HG03135 (cell line): ENCODE data around the gene AMBRA1.
"Not testable (repeated sequence)": the region's sequence is repeated elsewhere in the genome, so short reads cannot be mapped to it uniquely, and the experiment has no call there.

Source experiments
- ATAC-seq: cut with Tn5 transposase; IDR thresholded peaks from one replicate; pipeline ENCODE4 v1.9.1; 2021; ENCODE audit warnings: mild to moderate bottlenecking, moderate library complexity; ENCODE audit not compliant: unreplicated experiment

Gene AMBRA1

GRCh38 chr11:46615756-46616155, 21.9 kb upstream of the AMBRA1 start:
- ATAC-seq: no peak

GRCh38 chr11:46612326-46612725, 18.5 kb upstream of the AMBRA1 start:
- ATAC-seq: no peak

DNA sequence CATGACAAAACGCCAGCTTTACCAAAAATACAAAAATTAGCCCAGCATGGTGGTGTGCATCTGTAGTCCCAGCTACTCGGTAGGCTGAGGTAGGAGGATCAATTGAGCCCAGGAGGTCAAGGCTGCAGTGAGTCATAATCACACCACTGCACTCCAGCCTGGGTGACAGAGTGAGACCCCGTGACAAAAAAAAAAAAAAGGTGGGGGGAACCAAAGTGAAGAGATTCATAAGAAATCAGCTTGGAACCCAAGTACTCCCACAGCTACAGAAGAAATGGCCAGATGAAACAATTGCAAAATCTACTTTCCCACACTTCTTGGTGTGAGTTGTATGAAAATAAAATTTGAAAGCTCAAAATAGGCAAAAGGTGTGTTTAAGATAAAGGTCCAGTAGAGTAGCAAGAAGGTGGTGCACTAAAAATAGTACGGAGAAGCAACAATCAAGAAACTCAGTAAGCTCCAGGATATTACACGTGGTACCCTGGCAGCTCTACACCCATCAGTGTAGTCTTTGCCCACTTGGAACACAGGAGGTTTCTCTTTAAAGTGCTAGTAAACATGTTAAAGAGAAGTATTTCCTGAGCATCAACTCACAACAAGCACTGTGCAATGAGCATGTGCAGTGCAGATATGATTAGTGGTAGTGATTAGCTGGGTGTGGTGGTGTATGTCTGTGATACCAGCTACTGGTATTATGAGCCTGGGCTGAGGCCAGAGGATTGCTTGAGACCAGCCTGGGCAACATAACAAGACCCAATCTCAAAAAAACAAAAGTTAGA, 17.9 kb upstream of the AMBRA1 start:
- ATAC-seq: no peak

- ATAC-seq: no peak
Measured at GRCh38 chr11:46609386-46609785, 15.6 kb upstream of the AMBRA1 start.

DNA sequence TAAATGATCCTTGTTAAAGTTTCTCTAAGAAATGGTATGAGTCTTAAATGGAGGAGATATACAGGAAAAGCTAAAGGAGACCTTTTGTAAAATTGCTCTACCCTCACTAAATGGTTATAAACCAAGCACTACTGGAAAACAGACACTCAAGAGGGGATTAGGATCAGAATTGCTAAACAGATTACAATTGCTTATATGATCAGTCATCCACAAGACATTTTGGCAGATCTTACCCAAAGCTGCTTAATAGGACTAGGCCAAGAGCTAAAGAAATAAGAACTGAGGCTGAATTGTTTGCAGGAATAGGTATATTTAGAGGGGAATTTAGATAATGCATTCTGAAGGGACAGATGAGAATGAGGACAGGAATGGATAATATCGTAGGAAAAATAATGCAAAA, 13.7 kb upstream of the AMBRA1 start:
- ATAC-seq: no peak

GRCh38 chr11:46604796-46605195, 11.0 kb upstream of the AMBRA1 start:
- no peak for ATAC-seq

DNA sequence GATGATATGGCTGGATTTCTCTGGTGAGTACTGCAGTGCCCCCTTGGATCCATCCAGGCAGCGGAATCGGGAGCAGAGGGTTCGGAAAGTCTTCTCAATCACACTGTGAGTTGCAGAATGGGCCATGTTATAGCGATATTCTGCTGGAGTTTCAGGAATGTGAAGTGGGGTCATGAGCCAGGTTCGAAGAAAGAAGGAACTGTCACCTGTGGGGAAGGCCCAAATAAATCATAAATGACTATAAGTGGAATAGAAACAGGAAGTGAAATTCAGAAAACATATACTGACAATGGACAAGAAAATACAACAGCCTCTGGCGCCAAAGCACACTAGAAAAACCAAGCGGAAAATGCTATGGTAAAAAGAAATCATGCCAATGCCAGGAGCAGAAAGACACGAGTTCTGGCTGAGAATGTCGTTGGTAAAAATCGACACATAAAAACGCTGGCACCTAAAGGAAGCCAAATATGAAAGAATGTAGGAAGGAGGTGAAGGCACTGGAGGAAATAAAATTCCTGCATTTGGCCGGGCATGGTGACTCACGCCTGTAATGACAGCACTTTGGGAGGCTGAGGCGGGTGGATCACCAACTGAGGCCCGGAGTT, 10.0 kb upstream of the AMBRA1 start:
- no peak for ATAC-seq

DNA sequence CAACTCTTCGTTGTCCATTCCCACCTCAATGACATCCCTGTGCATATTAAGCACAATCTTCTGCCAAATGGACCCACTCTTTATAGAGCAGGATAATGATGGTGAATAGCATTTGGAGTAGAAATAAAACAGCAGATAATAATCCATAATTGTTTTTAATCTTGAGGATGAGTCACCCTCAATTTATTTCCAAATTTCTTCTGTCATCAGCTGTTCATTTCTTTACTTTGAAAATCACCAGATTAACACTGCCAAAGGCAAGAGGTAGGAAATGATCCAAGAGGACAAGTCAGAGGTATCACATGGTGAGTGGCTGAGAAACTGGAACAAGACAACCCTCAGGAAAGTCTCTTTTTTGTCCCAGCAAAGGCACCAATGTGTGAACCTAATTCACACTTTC, 7.3 kb upstream of the AMBRA1 start:
- ATAC-seq: no peak

GRCh38 chr11:46600194-46600960, 6.6 kb upstream of the AMBRA1 start:
- no peak for ATAC-seq

- no peak for ATAC-seq
Measured at GRCh38 chr11:46599340-46600193, 5.7 kb upstream of the AMBRA1 start.

DNA sequence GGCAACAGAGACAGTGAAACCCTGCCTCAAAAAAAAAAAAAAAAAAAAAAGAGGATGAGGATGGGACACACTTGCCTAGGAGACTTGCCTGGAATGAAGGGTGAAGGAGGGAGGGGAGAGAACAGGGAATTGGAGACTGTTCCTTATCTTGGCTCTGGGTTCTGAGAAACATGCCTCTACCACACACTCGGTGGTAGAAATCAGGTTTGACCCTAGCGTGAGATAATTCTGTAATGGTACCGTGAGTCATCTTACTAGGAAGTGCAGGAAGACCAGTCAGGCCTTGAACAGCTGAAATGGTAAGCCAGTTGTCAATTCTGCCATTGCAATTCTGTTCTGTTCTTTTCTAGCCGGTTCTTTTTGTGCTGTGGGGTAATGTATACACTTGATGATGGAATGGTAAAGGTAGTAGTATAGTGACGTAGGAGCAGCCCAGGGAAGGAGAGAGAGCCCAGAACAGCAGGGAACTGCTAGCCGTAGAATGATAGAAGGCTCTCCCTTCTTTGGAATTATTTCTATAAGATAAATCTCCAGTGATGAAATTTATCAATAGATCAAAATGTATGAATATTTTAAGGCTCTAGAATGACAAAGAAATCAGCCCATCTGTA, 3.9 kb upstream of the AMBRA1 start:
- no peak for ATAC-seq

DNA sequence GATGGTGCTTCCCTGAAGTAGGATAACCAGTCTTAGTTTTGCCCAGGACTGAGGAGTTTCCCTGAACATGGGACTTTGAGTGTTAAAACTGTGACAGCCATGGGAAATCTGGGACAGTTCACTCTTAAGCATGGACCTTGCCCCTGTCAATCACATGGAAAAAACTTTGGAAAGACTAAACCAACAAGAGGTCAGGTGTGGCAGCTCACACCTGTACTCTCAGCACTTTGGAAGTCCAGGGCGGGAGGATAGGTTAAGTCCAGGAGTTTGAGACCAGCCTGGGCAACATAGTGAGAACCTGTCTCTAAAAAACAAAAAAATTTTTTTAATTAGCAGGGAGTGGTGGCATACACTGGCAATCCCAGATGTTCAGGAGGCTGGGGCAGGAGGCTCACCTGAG, 3.3 kb upstream of the AMBRA1 start:
- ATAC-seq: no peak

- no peak for ATAC-seq
Measured at GRCh38 chr11:46594785-46595184, 962 bp upstream of the AMBRA1 start.

DNA sequence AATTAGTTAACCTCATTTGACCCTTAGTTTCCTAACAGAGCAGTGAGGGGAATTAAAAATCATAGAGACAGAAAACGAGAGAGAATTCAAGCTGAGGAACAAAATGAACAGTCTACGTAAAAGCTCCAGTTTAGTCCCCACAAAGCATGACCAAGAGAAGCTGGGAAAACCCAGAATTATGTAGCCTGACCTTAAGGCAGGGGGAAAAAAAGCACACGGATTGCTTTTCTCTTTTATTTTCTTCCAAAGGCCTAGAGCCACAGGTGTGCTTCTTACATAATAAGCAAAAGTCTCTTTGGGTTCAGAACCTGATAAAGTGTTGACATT, 514 bp upstream of the AMBRA1 start:
- ATAC-seq: no peak

- ATAC-seq: no peak
Measured at GRCh38 chr11:46590740-46591605, 2.9 kb downstream of the AMBRA1 start.

DNA sequence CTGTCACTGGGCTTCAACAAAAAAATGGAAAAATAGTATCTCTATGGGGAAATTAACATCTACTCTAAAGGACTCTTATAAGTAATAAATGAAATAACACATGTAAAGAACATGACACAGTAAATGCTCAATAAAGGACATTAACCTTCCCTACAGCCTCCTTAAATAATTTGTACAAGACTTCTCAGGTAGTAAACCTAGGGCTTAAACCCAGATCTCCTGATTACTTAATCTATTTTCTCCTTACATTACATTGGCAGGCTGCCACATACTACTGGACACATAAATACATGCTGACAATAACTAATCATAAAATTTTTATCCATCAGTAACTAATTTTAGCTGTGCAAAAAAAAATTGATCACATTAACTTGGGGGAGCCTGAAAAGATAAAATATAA, 4.9 kb downstream of the AMBRA1 start:
- ATAC-seq: no peak

- ATAC-seq: no peak
Measured at GRCh38 chr11:46588131-46588530, 5.7 kb downstream of the AMBRA1 start.

GRCh38 chr11:46583513-46583912, 10.3 kb downstream of the AMBRA1 start:
- not testable (repeated sequence) for ATAC-seq

- no peak for ATAC-seq
Measured at GRCh38 chr11:46582588-46582987, 11.2 kb downstream of the AMBRA1 start.

DNA sequence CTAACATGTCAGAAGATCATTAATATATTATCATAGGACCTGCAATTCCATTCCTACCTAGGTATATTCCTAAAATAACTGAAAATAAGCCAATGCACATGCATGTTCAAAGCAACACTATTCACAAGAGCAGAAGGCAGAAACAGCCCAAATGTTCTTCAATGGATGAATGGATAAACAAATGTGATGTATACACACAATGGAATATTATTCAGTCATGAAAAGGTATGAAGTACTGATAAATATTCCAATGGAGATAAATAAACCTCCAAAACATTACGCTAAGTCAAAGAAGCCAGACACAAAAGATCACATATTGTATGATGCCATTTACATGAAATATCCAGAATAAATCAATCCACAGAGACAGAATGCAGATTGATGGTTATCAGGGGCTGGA, 16.8 kb downstream of the AMBRA1 start:
- no peak for ATAC-seq
